OCI-LY1 (cell line): ENCODE results near the gene ZNF660.
"Not testable (repeated sequence)": the region's sequence is repeated elsewhere in the genome, so short reads cannot be mapped to it uniquely, and the experiment has no call there.

ENCODE experiments used
- EZH2 ChIP-seq: fragments of 200-600 bp; sonication (generic), shearing (Covaris generic); IDR thresholded peaks from 2 replicates; pipeline ENCODE4 v1.8.0; 2017; ENCODE audit warnings: borderline replicate concordance, mixed run types, mild to moderate bottlenecking, antibody characterized with exemption, low read length, moderate library complexity, mixed read lengths
- TF ChIP-seq, protein P1 (sequence below): fragments of 200-600 bp; sonication (generic), shearing (Covaris generic); IDR thresholded peaks from 2 replicates; pipeline ENCODE4 v1.5.1; 2017; ENCODE audit warnings: mild to moderate bottlenecking, antibody characterized with exemption, low read length, moderate library complexity, mixed read lengths

DNA sequence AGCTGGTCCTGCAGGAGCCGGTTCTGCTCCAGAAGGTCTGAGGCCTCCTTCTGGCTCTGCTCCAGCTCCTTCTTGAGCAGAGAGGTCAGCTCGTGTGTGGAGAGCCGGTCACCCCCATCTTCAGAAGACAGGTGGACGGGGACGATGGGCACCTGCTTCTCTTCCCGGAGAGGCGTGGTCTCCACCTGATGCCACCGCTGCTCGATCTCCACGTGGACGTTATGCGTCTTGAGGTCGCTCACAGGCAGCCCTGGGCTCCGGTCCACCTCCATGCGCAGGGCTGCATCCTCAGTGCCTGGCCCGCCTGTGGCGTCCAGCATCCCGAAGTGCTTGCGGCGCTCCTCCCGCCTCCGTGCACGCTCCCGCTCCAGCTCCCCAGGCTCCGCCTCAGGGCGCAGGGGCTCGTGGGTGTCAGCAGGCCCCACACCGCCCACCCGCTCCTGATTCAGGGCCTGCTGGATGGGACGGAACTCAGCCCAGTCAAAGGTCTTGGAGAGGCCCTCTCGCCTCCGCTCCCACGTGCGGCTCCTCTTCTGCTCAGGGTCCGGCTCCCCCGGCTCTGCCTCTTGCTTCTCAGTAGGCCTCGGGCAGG, 5.7 kb upstream of the ZNF660 start:
- TF ChIP-seq, protein P1, sequence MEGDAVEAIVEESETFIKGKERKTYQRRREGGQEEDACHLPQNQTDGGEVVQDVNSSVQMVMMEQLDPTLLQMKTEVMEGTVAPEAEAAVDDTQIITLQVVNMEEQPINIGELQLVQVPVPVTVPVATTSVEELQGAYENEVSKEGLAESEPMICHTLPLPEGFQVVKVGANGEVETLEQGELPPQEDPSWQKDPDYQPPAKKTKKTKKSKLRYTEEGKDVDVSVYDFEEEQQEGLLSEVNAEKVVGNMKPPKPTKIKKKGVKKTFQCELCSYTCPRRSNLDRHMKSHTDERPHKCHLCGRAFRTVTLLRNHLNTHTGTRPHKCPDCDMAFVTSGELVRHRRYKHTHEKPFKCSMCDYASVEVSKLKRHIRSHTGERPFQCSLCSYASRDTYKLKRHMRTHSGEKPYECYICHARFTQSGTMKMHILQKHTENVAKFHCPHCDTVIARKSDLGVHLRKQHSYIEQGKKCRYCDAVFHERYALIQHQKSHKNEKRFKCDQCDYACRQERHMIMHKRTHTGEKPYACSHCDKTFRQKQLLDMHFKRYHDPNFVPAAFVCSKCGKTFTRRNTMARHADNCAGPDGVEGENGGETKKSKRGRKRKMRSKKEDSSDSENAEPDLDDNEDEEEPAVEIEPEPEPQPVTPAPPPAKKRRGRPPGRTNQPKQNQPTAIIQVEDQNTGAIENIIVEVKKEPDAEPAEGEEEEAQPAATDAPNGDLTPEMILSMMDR, result not testable (repeated sequence)
- TF ChIP-seq EZH2, result not testable (repeated sequence)
